Heart right ventricle (tissue), 16 donors: ENCODE data around the gene SH3GL3. TPM values are rescaled to one million over a fixed set of nuclear protein-coding genes. Genes with fewer than 3 reads are reported as not detected.

Experiments
- ATAC-seq, 8 donors: fragments of 200-7000 bp; cut with Tn5 transposase; one replicate each; pipeline ENCODE4 v1.9.1; 2020; ENCODE audit warnings: mild to moderate bottlenecking in 8 of 8, moderate library complexity in 8 of 8, moderate number of reproducible peaks in 1 of 8
- DNase-seq, 2 donors: peaks; one replicate each; pipeline ENCODE4 v3.0.0-alpha.2; 2020
- H3K27ac ChIP-seq, 10 donors: fragments of 200-600 bp; sonication (generic) in 2 of 10; one replicate each; pipeline versions ENCODE4 v1.5.0 to v1.8.0; 2020 to 2022; ENCODE audit warnings: mild to moderate bottlenecking in 3 of 10
- H3K27me3 ChIP-seq, 7 donors: fragments of 200-600 bp; one replicate each; pipeline ENCODE4 v1.8.0; 2021 to 2022; ENCODE audit warnings: mild to moderate bottlenecking in 2 of 7
- H3K36me3 ChIP-seq, 9 donors: fragments of 200-600 bp; sonication (generic) in 1 of 9; one replicate each; pipeline versions ENCODE4 v1.5.0 to v1.8.0; 2020 to 2022; ENCODE audit warnings: mild to moderate bottlenecking in 2 of 9
- H3K4me1 ChIP-seq, 9 donors: fragments of 200-600 bp; sonication (generic) in 1 of 9; one replicate each; pipeline versions ENCODE4 v1.5.0 to v1.8.0; 2020 to 2022; ENCODE audit warnings: mild to moderate bottlenecking in 4 of 9
- H3K4me3 ChIP-seq, 10 donors: fragments of 200-600 bp; sonication (generic) in 2 of 10; one replicate each; pipeline versions ENCODE4 v1.5.0 to v1.8.0; 2020 to 2022; ENCODE audit warnings: mild to moderate bottlenecking in 7 of 10, moderate library complexity in 2 of 10
- H3K9me3 ChIP-seq, 11 donors: fragments of 200-600 bp in 10 of 11; sonication (generic) in 2 of 11; one replicate each; pipeline versions ENCODE4 v1.5.0 to v1.8.0; 2013 to 2022; ENCODE audit warnings: mild to moderate bottlenecking in 2 of 11, control low read depth in 1 of 11, moderate library complexity in 1 of 11
- CTCF ChIP-seq, 9 donors: fragments of 200-600 bp; sonication (generic) in 2 of 9; IDR thresholded peaks; one replicate each; pipeline versions ENCODE4 v1.5.0 to v1.8.0; 2021 to 2022; ENCODE audit warnings: antibody characterized with exemption in 9 of 9, mild to moderate bottlenecking in 5 of 9, moderate library complexity in 1 of 9
- WGBS, 2 donors: extraction: QIAGEN DNeasy Blood & Tissue Kit; methylation state at CpG; one replicate each; pipeline ENCODE4 v1.1.7; 2013; ENCODE audit warnings: inconsistent platforms in 1 of 2; 5-methylcytosine and 5-hydroxymethylcytosine counted together
- intact Hi-C, 10 donors: fragments of 100-400 bp; cut with DNase I; formaldehyde crosslinking; loops; one replicate each; pipeline versions ENCODE4 v1.11.1 to v1.14.2; 2022
- polyA plus RNA-seq, 2 donors: library from polyadenylated mRNA; stranded (reverse); fragments of 200-250 nt; gene quantifications; one replicate each; pipeline ENCODE4 v1.2.3, GENCODE V29; 2013
- total RNA-seq, 10 donors: library from RNA; stranded (reverse); fragmentation: NEBNext Ultra II Directional in 3 of 10; extraction: Animal tissue kit (Norgen Biotek cat#: 25700) in 3 of 10; gene quantifications; one replicate each; pipeline versions ENCODE4 v1.2.1 to v1.2.4, GENCODE V29; 2021 to 2023
- donor health status: Arrhythmogenic right ventricular cardiomyopathy.
- donor health status: ischemic (EF 13 %, LVEDD 7.1; RV severe dilation, severe dysfunction).
- donor health status: healthy with polysubstance abuse.
- donor health status: DM: no; HTN: yes; CAD: no.
- donor health status: DM: no; HTN: no; CAD: no.
- donor health status: ischemic (EF 25% LVEDD 6.9; RV normal size, moderate dysfunction).
- donor health status: ischemic (EF 25% LVEDD 5.7; RV mildly dilated, moderate dysfunction).
- donor health status: healthy.
- donor health status: DM: yes; HTN: yes; CAD: no.
- donor health status: Ischemic cardiomyopathy.
- donor health status: ischemic (EF 35%, LVEDD 5.7; RV mildly dilated, moderate dysfunction).
- donor health status: nonischemic (EF 11% LVEDD 7.7; RV severe dilation, severe dysfunction).
- donor health status: DM: yes; HTN: yes; CAD: no.
- donor health status: PGD.
- donor health status: ischemic (EF 29% LVEDD 5.4; RV normal size, mild dysfunction).
- donor health status: nonischemic (EF 23%, LVEDD 6.1; RV moderate dilation, normal function).

SH3GL3 gene
- total and polyA plus RNA-seq, 12 donors, result 0.13 to 0.17 TPM; not detected in 10

- Histone ChIP-seq H3K36me3 (no peaks in the 10 kb centered on the region), H3K27ac (no peak overlapping the region), H3K4me3 (no peak overlapping the region), H3K27me3 (peaks cover 0 to 3% (median 0%) of the 10 kb centered on the region in 7 donors), H3K4me1 (no peaks in the 10 kb centered on the region), H3K9me3 (peaks cover 0 to 4% (median 0%) of the 10 kb centered on the region in 11 donors)
- ATAC-seq (no peak), DNase-seq (no peak)
- intact Hi-C loops, result loop anchor here in 1 of 10 donors (10.0 kb wide), 1 partner anchor 273 kb away; no protein-coding TSS in a partner anchor
- TF ChIP-seq CTCF (IDR thresholded peaks at IDR 0.05), result no peak
- 95 to 97% methylated on average over 2 of the region's 2 CpGs for WGBS, 2 donors
Measured at GRCh38 chr15:83537606-83538005, 90.5 kb downstream of the SH3GL3 start.

GRCh38 chr15:83538682-83539081 is 91.5 kb downstream of the SH3GL3 start:
- Histone ChIP-seq H3K27me3 (peaks cover 0 to 3% (median 0%) of the 10 kb centered on the region in 7 donors), H3K36me3 (no peaks in the 10 kb centered on the region), H3K4me1 (no peaks in the 10 kb centered on the region), H3K27ac (no peak overlapping the region), H3K4me3 (no peak overlapping the region), H3K9me3 (peaks cover 0 to 11% (median 0%) of the 10 kb centered on the region in 11 donors)
- TF ChIP-seq CTCF (IDR thresholded peaks at IDR 0.05), result no peak
- intact Hi-C loops, result loop anchor here in 1 of 10 donors (10.0 kb wide), 1 partner anchor 274 kb away; no protein-coding TSS in a partner anchor
- no peak for DNase-seq
- no peak for ATAC-seq

GRCh38 chr15:83545804-83546511 is 98.8 kb downstream of the SH3GL3 start:
- TF ChIP-seq CTCF (IDR thresholded peaks at IDR 0.05), result no peak
- Histone ChIP-seq H3K4me1 (no peaks in the 10 kb centered on the region), H3K36me3 (no peaks in the 10 kb centered on the region), H3K27ac (no peak overlapping the region), H3K9me3 (peaks cover 0 to 33% (median 0%) of the 10 kb centered on the region in 11 donors), H3K27me3 (peaks cover 0 to 9% (median 0%) of the 10 kb centered on the region in 7 donors), H3K4me3 (no peak overlapping the region)
- ATAC-seq (no peak), DNase-seq (no peak)
- WGBS, 2 donors, result 96 to 97% methylated on average over 1 of the region's 1 CpG
- intact Hi-C loops, result loop anchor here in 1 of 10 donors (10.0 kb wide), 1 partner anchor 51 kb away; no protein-coding TSS in a partner anchor

GRCh38 chr15:83546512-83546888 is 99.4 kb downstream of the SH3GL3 start:
- Histone ChIP-seq H3K36me3 (no peaks in the 10 kb centered on the region), H3K27ac (no peak overlapping the region), H3K4me1 (no peaks in the 10 kb centered on the region), H3K9me3 (peaks cover 0 to 33% (median 0%) of the 10 kb centered on the region in 11 donors), H3K27me3 (peaks cover 0 to 15% (median 0%) of the 10 kb centered on the region in 7 donors), H3K4me3 (no peak overlapping the region)
- DNase-seq (no peak), ATAC-seq (no peak)
- intact Hi-C loops, result loop anchor here in 1 of 10 donors (10.0 kb wide), 1 partner anchor 52 kb away; no protein-coding TSS in a partner anchor
- TF ChIP-seq CTCF (IDR thresholded peaks at IDR 0.05), result no peak
